Astrocyte (in vitro differentiated cells and primary cell): Measurements from ENCODE around the gene LYPD6. TPM values are rescaled to one million over a fixed set of nuclear protein-coding genes. Genes with fewer than 3 reads are reported as not detected.

Experiments
- DNase-seq: peaks from one replicate; pipeline ENCODE4 v3.0.0-alpha.2; 2010; ENCODE audit warnings: low read depth
- FAIRE-seq: peaks from 2 replicates; lab custom pipeline; 2011; peaks lifted over from hg19 to GRCh38; lab: Jason Lieb, UNC
- H2AFZ ChIP-seq: 2 replicates; pipeline ENCODE4 v1.6.0; 2012; ENCODE audit warnings: low read depth, low read length, inconsistent platforms
- H3K27ac ChIP-seq: 2 replicates; pipeline ENCODE4 v1.5.1; 2011; ENCODE audit warnings: low read depth, low read length, inconsistent platforms
- H3K27me3 ChIP-seq: 2 replicates; pipeline ENCODE4 v1.6.0; 2011; ENCODE audit warnings: low read length, inconsistent platforms; ENCODE audit not compliant: insufficient read depth
- H3K36me3 ChIP-seq: 2 replicates; pipeline ENCODE4 v1.5.1; 2011; ENCODE audit warnings: low read length, inconsistent platforms; ENCODE audit not compliant: insufficient read depth
- H3K4me1 ChIP-seq: 2 replicates; pipeline ENCODE4 v1.5.1; 2011; ENCODE audit warnings: low read length, inconsistent platforms; ENCODE audit not compliant: insufficient read depth
- H3K4me2 ChIP-seq: 2 replicates; pipeline ENCODE4 v1.6.0; 2012; ENCODE audit warnings: low read length, inconsistent platforms
- H3K4me3 ChIP-seq: 2 replicates; pipeline ENCODE4 v1.5.1; 2011; ENCODE audit warnings: low read depth, mild to moderate bottlenecking, low read length, inconsistent platforms; ENCODE audit not compliant: insufficient read depth
- H3K79me2 ChIP-seq: 2 replicates; pipeline ENCODE4 v1.6.0; 2012; ENCODE audit warnings: mild to moderate bottlenecking, low read length, inconsistent platforms; ENCODE audit not compliant: insufficient read depth
- H3K9ac ChIP-seq: 2 replicates; pipeline ENCODE4 v1.6.0; 2012; ENCODE audit warnings: mild to moderate bottlenecking, low read length, inconsistent platforms
- H3K9me3 ChIP-seq: 2 replicates; pipeline ENCODE4 v1.5.1; 2012; ENCODE audit warnings: low read depth, mild to moderate bottlenecking, low read length, inconsistent platforms; ENCODE audit not compliant: insufficient read depth
- H4K20me1 ChIP-seq: 2 replicates; pipeline ENCODE4 v1.6.0; 2012; ENCODE audit warnings: low read length, inconsistent platforms; ENCODE audit not compliant: insufficient read depth
- H3K27ac Mint-ChIP-seq: one replicate; pipeline ENCODE4 v1.8.0; 2021; ENCODE audit warnings: mild to moderate bottlenecking, mixed read lengths; ENCODE audit not compliant: unreplicated experiment
- H3K27me3 Mint-ChIP-seq: one replicate; pipeline ENCODE4 v1.8.0; 2021; ENCODE audit warnings: low read depth, mixed read lengths; ENCODE audit not compliant: unreplicated experiment
- H3K36me3 Mint-ChIP-seq: one replicate; pipeline ENCODE4 v1.8.0; 2021; ENCODE audit warnings: low read depth, mixed read lengths; ENCODE audit not compliant: unreplicated experiment
- H3K4me1 Mint-ChIP-seq: one replicate; pipeline ENCODE4 v1.8.0; 2021; ENCODE audit warnings: low read depth, mixed read lengths; ENCODE audit not compliant: unreplicated experiment
- H3K4me3 Mint-ChIP-seq: one replicate; pipeline ENCODE4 v1.8.0; 2021; ENCODE audit warnings: mild to moderate bottlenecking, moderate library complexity, mixed read lengths; ENCODE audit not compliant: unreplicated experiment
- H3K9me3 Mint-ChIP-seq: one replicate; pipeline ENCODE4 v1.8.0; 2021; ENCODE audit warnings: mild to moderate bottlenecking, mixed read lengths; ENCODE audit not compliant: unreplicated experiment
- CTCF ChIP-seq: IDR thresholded peaks from 2 replicates; pipeline ENCODE4 v1.5.1; 2011; ENCODE audit warnings: low read depth, mild to moderate bottlenecking, inconsistent platforms, low read length, moderate library complexity; ENCODE audit not compliant: insufficient read depth
- EZH2 ChIP-seq: IDR thresholded peaks from 2 replicates; pipeline ENCODE4 v1.6.1; 2012; ENCODE audit warnings: mild to moderate bottlenecking, low read length, inconsistent platforms; ENCODE audit not compliant: insufficient read depth
- total RNA-seq: library from RNA; stranded (reverse); gene quantifications from 2 replicates; pipeline ENCODE4 v1.2.1, GENCODE V29; 2021

Gene LYPD6
- total RNA-seq, 1 donor from 2014 or later, result 1.4 TPM

- no peak for TF ChIP-seq CTCF
- TF ChIP-seq EZH2, result no peak
- Mint-ChIP-seq H3K36me3 (no peaks in the 10 kb centered on the region), H3K4me1 (peaks cover 10% of the 10 kb centered on the region), H3K4me3 (no peak overlapping the region), H3K9me3 (no peaks in the 10 kb centered on the region), H3K27ac (no peak overlapping the region), H3K27me3 (no peaks in the 10 kb centered on the region)
- H4K20me1 ChIP-seq, result no peaks in the 10 kb centered on the region
- H3K4me1 ChIP-seq, result no peaks in the 10 kb centered on the region
- FAIRE-seq (no peak), DNase-seq (no peak)
- no peak overlapping the region for H2AFZ ChIP-seq
- no peaks in the 10 kb centered on the region for H3K9me3 ChIP-seq
- H3K9ac ChIP-seq, result no peak overlapping the region
- H3K27me3 ChIP-seq, result no peaks in the 10 kb centered on the region
- H3K36me3 ChIP-seq, result no peaks in the 10 kb centered on the region
- H3K79me2 ChIP-seq, result no peaks in the 10 kb centered on the region
- H3K4me3 ChIP-seq, result no peak overlapping the region
- H3K27ac ChIP-seq, result no peak overlapping the region
- H3K4me2 ChIP-seq, result no peak overlapping the region
Measured at GRCh38 chr2:149443150-149443549, 112.8 kb downstream of the LYPD6 start.

GRCh38 chr2:149446748-149447147 is 116.4 kb downstream of the LYPD6 start:
- H3K27me3 Mint-ChIP-seq, result peaks cover 3% of the 10 kb centered on the region
- FAIRE-seq, result no peak

More at GRCh38 chr2:149446748-149447147, 116.4 kb downstream of the LYPD6 start:
- Histone ChIP-seq H3K27ac (no peak overlapping the region), H3K9me3 (no peaks in the 10 kb centered on the region), H3K9ac (no peak overlapping the region), H3K79me2 (no peaks in the 10 kb centered on the region), H3K4me1 (no peaks in the 10 kb centered on the region), H3K4me2 (no peak overlapping the region), H3K27me3 (no peaks in the 10 kb centered on the region), H4K20me1 (no peaks in the 10 kb centered on the region), H2AFZ (no peak overlapping the region), H3K36me3 (no peaks in the 10 kb centered on the region), H3K4me3 (no peak overlapping the region)
- no peak for DNase-seq
- no peak overlapping the region for H3K27ac Mint-ChIP-seq
- no peaks in the 10 kb centered on the region for H3K36me3 Mint-ChIP-seq
- no peak for TF ChIP-seq EZH2
- TF ChIP-seq CTCF, result no peak
- no peak overlapping the region for H3K4me3 Mint-ChIP-seq
- peaks cover 8% of the 10 kb centered on the region for H3K4me1 Mint-ChIP-seq
- no peaks in the 10 kb centered on the region for H3K9me3 Mint-ChIP-seq
